NCI-H2081 (cell line): ENCODE results near the gene ONECUT3.
A peak's percentile ranks its signal among the peaks of the same experiment; 100 is the strongest.

ENCODE experiments used
- DNase-seq, 2 experiments: peaks; one replicate each; lab custom pipeline; 2025; lab: John Stamatoyannopoulos, UW

ONECUT3 gene

DNA sequence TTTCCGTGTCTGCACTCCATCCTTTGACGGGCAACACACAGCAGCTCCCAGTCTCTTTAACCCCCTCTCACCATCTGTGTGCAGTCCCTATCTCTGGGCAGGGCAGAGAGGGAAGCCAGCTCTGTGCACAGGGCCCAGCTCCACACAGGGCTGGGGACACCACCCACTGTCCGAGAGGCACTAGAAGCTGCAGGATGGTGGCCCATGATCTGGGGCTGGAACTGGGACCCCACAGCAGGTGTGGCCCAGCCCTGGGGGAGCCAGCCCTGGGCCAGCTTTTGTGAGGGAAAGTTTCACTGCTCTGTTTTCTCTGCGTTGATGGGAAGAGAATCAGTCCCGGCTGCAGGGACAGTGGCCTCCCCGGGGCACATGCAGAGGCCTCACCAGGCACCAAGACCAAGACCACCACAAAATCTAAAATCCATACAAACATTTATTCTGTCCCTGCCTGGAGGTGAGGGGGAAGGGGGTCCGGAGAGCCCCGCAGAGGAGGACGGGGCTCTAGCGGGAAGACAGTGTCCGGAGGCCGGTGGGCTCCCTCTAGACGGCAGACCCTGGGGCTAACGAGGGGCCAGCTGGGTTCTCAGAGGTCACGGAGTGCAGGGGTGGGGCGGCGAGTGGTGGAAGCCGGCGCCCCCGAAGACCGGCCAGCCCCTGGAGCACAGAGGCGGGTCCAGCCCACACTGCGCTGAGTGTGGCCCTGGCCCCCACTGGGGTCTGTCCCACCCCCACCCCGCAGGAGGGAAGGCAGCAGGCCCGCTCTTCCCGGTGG lies 61.7 kb downstream of the ONECUT3 start:
- no peak for DNase-seq

DNA sequence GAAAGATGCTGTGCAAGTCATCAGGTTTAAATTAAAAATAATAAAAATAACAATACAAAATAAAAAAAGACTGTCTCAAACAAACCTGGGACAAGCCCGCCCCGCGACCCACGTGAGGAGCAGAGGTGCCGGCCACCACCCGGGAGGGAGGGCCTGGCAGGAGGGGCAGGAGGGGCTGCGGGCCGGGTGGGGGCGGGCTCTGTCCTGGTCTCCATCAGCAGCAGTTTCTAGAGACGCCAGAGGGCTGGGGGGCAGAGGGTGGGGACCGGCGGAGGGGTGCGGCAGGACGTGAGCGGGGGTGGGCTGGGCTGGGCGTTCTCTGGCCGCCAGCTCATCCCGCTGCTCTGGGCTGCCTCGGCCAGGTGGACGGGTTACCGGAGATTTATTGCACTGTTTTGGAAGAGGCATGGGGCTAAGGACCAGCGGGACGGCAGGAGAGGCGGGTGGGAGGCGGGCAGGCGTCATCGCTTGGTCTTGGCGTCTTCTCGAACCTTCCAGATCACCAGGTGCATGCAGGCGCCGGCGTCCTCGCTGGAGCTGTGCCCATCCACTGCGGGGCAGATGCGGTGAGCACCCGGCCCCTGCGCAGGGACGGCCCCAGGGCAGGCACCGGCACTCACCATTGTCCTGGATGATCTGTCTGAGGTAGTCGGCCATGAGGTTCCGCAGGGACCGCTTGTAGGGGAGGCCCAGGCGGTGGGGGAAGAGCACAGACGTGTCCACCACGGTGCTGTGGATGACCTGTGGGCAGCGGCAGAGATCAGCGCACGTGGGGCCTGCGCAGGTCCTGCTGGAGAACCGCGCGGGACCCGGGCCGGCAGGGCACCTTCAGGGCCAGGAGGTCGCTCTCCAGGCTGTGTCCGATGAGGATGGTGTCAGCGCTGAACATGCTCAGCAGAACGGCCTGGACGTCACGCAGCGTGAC lies 62.6 kb downstream of the ONECUT3 start:
- no peak for DNase-seq

DNA sequence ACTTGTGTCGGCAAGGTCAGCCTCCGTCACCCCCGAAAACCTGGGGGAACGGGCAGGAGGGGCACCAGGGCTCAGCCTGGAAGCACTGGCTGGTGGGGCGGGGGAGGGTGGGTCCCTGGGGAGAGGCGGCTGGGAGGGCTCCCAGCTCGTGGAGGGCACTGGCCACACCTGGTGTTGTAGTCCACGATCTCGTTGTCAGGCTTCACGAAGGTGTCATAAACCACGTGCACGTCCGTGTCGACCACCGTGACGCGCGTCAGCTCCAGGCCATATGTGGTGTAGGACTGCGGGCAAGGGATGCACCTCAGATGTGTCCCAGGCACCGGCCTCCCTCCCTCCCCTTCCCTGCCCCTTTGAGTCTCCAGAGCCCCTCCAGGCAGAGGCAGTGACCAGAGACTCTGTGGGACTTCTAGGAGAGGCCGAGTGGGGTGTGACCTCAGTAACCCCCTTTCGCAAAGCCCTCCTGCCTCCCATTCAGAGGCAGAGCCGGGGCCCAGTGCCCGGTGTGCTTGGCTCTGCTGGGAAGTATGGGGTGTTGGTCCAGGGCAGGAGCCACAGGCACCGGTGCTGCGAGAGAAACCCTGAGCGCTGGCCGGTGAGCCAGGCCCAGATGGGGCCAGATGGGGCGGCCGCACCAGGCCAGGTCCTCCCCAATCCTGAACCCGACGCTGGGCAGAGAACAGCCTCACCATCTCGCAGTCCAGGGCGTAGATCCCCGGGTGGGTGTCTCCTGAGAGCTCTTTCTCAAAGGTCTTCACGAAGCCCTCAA lies 63.4 kb downstream of the ONECUT3 start:
- no peak for DNase-seq

GRCh38 chr19:1817553-1818179 lies 64.4 kb downstream of the ONECUT3 start:
- DNase-seq: no peak

- no peak for DNase-seq
These were observed 65.4 kb downstream of the ONECUT3 start for GRCh38 chr19:1818549-1819195.

- no peak for DNase-seq
These were observed 66.3 kb downstream of the ONECUT3 start for GRCh38 chr19:1819341-1820255.

DNA sequence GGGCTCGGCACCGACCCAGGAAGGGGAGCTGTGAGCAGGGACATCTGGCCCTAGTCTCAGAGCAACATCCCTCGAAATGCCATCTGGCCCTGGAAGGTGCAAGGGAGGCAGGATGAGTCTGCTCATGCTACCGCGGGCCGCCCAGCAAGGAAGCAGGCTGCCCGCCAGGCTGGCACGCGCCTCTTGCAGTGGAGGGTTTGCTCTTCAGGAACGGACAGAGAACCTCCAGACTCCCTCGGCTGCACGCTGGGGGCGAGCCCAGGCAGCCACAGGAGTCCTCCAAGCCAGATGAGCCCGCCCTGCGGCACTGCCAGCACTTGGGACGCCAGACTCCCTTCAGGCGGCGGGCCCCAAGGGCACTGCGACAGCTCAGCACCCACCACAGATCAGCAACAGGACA lies 68.9 kb downstream of the ONECUT3 start:
- no peak for DNase-seq

- no peak for DNase-seq
These were observed 69.7 kb downstream of the ONECUT3 start for GRCh38 chr19:1823020-1823419.

DNA sequence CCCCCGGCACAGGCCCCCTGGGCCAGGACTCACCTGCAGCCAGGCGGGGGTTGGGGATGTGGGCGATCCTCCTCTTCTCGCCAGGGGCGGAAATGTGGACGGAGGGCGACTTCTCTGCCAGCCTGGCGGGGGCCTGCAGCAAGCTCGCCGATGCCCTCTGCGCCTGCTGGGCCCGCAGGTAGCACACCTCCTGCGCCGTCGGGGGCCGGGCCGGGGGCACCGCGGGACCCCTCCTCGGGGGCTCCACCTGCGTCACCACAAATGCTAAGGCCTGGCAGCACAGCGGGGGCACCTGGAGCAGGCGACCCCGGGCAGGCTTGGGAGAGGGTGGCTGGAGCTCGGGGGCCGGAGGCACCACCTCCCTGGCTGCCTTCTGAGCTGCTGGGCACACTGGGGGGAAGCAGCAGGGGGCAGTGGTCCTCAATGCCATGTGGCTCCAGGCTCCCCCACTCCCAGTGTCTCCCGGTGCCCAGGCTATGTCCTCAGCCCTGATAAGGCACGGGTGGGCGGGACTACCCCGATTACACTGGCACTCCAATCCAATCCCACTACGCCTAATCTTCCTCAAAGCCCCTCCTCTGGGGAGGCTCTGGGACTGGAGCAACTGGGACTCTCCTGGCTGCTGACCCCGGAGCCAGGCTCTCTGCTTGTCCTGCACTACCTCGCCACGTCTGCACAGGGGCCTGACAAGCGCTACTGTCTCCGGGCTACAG lies 70.4 kb downstream of the ONECUT3 start:
- no peak for DNase-seq

DNA sequence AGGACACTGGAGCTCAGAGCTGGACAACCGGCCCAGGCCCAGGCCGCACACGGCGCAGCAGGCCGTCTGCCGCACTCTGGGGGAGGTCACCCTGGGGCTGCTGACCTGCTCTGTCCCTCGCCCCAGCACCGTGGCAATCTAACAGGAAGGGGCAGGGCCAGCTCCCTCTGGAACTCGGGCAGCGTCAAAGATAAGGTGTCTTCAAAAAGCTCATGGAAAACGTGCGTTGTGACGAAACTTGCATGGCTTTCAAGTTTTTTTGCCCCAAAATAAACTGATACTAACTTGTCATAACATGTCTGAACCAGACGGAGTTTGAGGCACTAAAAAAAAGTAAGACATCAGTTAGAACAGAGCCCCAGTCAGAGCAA lies 70.9 kb downstream of the ONECUT3 start:
- no peak for DNase-seq

GRCh38 chr19:1825909-1826556 lies 72.7 kb downstream of the ONECUT3 start:
- DNase-seq: peak; percentile 64 to 70

DNA sequence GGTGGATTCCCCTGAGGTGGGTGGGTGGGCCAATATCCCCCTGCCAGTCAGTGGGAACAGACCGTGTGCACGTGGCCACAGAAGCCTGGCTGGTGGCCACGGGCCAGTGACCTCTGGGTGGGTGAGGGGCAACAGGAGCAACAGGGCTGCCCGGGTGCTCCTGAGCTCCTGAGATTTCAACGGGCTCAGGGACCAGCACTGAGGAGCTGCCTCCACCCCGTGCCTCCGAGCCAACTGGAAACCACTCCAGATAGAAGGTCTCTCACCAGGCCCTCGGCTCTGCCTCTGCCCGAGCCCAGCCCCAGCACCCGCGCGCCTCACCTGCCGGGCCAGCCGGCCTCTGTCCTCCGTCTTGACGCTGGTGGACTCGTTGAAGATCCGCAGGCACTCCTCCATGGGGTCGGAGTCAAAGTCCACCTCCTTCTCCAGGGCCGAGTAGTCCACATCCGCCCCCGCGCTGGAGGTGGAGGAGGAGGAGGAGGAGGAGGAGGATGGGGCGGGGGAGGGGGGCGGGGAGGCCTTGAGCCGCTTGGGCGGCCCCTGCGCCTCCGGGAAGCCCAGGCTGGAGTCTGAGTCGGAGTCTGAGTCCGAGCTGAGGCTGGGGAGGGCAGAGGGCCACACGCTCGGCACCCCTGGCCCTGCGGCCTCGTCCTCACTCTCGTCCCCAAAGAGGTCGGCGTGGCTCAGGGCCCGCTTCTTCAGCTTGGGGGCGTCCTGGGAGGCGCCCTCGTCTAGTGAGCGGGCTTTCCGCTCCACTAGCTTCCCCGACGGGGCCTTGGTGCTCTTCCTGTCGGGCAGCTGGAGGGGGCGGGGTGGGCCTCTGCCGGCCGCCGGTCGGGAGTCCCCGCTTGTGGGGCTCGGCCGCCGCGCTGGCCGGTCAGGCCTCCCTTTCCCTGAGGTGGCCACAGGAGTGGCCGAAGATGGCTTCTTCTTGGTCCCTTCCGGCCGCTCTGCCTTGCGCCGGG lies 73.5 kb downstream of the ONECUT3 start:
- no peak for DNase-seq

GRCh38 chr19:1827566-1828278 lies 74.4 kb downstream of the ONECUT3 start:
- DNase-seq: no peak

DNA sequence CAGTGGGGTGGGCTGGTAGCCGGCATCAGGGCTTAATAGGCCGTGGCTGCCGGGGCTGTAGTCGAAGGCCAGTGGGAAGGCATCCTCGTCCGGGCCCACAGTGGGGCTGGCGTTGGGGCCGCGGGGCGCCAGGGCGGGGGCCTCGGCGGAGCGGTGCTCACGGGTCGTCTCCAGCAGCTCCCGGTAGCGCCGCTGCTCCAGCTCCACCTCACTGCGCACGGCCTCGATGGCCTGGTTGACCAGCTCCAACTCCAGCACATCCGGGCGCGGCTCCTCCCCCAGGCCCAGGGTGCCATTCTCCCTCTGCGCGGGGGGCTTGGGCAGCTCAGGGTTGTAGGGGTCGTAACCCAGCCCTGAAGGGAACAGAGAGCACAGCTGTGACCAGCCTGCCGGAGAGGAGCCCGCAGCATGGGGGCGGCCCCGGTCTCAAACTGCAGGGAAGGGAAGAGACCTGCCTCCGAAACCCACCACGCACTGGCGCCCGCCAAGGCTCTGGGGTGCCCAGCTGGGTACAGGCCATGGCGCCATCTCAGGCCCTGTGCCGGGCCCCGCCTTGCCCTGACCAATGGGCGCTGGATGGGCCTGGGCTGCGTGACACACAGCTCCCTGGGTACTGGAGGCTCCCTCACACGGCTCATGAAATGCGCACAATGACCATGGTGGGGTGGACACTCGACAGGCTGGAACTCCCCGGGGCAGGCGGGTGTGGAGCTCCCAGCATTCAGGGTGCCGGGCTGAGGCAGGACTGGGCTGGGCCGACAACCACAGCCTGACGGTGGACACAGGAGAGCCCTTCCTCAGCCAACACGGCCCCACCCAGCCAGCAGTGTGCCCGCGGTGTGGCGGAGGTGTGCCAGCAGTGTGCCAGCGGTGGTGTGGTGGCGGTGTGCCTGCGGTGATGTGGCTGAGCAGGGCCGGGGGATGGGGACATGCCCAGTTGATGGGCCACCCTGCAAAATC lies 75.3 kb downstream of the ONECUT3 start:
- DNase-seq: no peak

- DNase-seq: no peak
These were observed 76.7 kb downstream of the ONECUT3 start for GRCh38 chr19:1829958-1830357.

DNA sequence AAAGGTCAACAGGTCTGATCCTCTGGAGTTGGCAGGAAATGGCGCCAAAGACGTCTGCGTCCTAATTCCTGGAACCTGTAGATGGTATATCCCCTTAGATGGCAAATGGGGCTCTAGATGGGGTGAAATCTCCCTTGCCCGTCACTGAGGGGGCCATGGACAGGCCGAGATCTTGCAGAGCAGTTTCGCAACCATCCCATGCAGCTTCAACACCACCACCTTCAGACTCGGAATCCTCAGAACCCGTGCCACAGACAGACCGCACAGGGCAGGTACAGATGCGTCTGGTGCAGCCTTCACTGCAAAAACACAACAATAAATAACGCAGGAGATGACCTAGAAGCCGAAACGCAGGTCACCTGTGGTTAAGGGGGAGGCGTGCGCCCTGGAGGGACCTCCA lies 77.3 kb downstream of the ONECUT3 start:
- no peak for DNase-seq
